Measurements from ENCODE around the gene GPATCH3.

- no peak for TF ChIP-seq CTCF (conservative IDR thresholded peaks at IDR 0.05; ENCODE audit: low read length)
- no peak for TF ChIP-seq EZH2phosphoT487 (IDR thresholded peaks at IDR 0.05; ENCODE audit: borderline replicate concordance)
Observed at GRCh38 chr1:26863685-26864077, 36.6 kb downstream of the GPATCH3 start.
